Activated CD4-positive, alpha-beta T cell treated with anti-CD3 and anti-CD28 coated beads, Interleukin-2, amount 10 ng/mL, durations not matched to agents 24 days and 14 days (primary cell): ENCODE data around the gene UBAP1L. TPM values are rescaled to one million over a fixed set of nuclear protein-coding genes. Genes with fewer than 3 reads are reported as not detected.
"Not testable (repeated sequence)": the region's sequence is repeated elsewhere in the genome, so short reads cannot be mapped to it uniquely, and the experiment has no call there.

ENCODE experiments used
- DNase-seq: peaks from one replicate; pipeline ENCODE4 v3.0.0; 2022
- H3K27ac Mint-ChIP-seq: one replicate; pipeline ENCODE4 v1.8.0; 2022; ENCODE audit warnings: mild to moderate bottlenecking, mixed read lengths
- H3K27me3 Mint-ChIP-seq: one replicate; pipeline ENCODE4 v1.8.0; 2022; ENCODE audit warnings: mixed read lengths
- H3K36me3 Mint-ChIP-seq: one replicate; pipeline ENCODE4 v1.8.0; 2022; ENCODE audit warnings: low read depth, mild to moderate bottlenecking, mixed read lengths
- H3K4me1 Mint-ChIP-seq: one replicate; pipeline ENCODE4 v1.8.0; 2021; ENCODE audit warnings: mixed read lengths
- H3K4me3 Mint-ChIP-seq: one replicate; pipeline ENCODE4 v1.8.0; 2022; ENCODE audit warnings: mild to moderate bottlenecking, moderate library complexity, mixed read lengths
- H3K9me3 Mint-ChIP-seq: one replicate; pipeline ENCODE4 v1.8.0; 2021; ENCODE audit warnings: mixed read lengths
- intact Hi-C: fragments of 100-400 bp; cut with micrococcal nuclease; formaldehyde crosslinking; loops from one replicate; pipeline ENCODE4 v1.15.1; 2023
- total RNA-seq: library from RNA; stranded (reverse); gene quantifications from 2 replicates; pipeline ENCODE4 v1.2.3, GENCODE V29; 2022

Gene UBAP1L
- total RNA-seq, 1 donor from 2014 or later, result 6.6 TPM

- H3K27me3 Mint-ChIP-seq, result peaks cover 4% of the 10 kb centered on the region
- peaks cover 13% of the 10 kb centered on the region for H3K4me1 Mint-ChIP-seq
- H3K4me3 Mint-ChIP-seq, result no peak within 1 kb of the TSS
- H3K9me3 Mint-ChIP-seq, result no peaks in the 10 kb centered on the region
- intact Hi-C loops, result loop anchor here (10.0 kb wide), 1 partner anchor 90 kb away; the partner anchor contains the start of gene PDCD7
- no peak for DNase-seq
- no peaks in the 10 kb centered on the region for H3K36me3 Mint-ChIP-seq
- no peak within 1 kb of the TSS for H3K27ac Mint-ChIP-seq
Observed at GRCh38 chr15:65044724-65045481, 70.1 kb downstream of the UBAP1L start, which contains the start of gene SLC51B. Gene SLC51B (plus strand): TSS chr15:65045387. CDS start chr15:65050005, 4,618 bp downstream.

DNA sequence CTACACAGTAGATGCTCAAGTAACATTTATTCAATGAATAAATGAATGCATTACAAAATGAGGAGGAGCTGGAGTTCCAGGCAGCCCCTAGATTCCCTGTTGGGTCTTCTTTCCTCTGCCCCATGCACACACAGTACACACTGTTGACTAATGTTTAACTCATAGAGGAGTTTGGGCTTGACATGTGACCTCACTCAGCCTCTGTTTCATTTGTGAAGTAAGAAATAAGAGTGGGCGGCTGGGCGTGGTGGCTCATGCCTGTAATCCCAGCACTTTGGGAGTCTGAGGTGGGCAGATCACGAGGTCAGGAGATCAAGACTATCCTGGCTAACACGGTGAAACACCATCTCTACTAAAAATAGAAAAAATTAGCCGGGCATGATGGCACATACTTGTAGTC, 70.8 kb downstream of the UBAP1L start:
- H3K27me3 Mint-ChIP-seq, H3K36me3 Mint-ChIP-seq, DNase-seq, H3K4me1 Mint-ChIP-seq, H3K9me3 Mint-ChIP-seq, H3K4me3 Mint-ChIP-seq, H3K27ac Mint-ChIP-seq: not testable (repeated sequence)
- intact Hi-C loops, result loop anchor here (10.0 kb wide), 1 partner anchor 91 kb away; the partner anchor contains the start of gene PDCD7

GRCh38 chr15:65042776-65043327, 72.1 kb downstream of the UBAP1L start:
- peaks cover 6% of the 10 kb centered on the region for H3K4me1 Mint-ChIP-seq
- no peaks in the 10 kb centered on the region for H3K9me3 Mint-ChIP-seq
- no peak overlapping the region for H3K4me3 Mint-ChIP-seq
- H3K27me3 Mint-ChIP-seq, result no peaks in the 10 kb centered on the region
- intact Hi-C loops, result loop anchor here (10.0 kb wide), 1 partner anchor 92 kb away; the partner anchor contains the start of gene PDCD7
- H3K27ac Mint-ChIP-seq, result no peak overlapping the region
- DNase-seq, result no peak
- H3K36me3 Mint-ChIP-seq, result no peaks in the 10 kb centered on the region

Other genes with a start within 250 kb of the UBAP1L start
- 1.4 and 1.8 TPM in 2 replicates for gene ANKDD1A, start 203.3 kb downstream of the UBAP1L start, total RNA-seq
- gene SPG21, start 125.3 kb downstream of the UBAP1L start, total RNA-seq, result 70.4 and 76.2 TPM in 2 replicates
- 19.4 and 21.6 TPM in 2 replicates for gene MTFMT, start 85.6 kb downstream of the UBAP1L start, total RNA-seq
- gene SLC51B, start 69.8 kb downstream of the UBAP1L start, total RNA-seq, result not detected in 2 replicates
- not detected in 2 replicates for gene RASL12, start 47.2 kb downstream of the UBAP1L start, total RNA-seq
- gene KBTBD13, start 38.5 kb downstream of the UBAP1L start, total RNA-seq, result not detected in 2 replicates
- 59.9 and 60.1 TPM in 2 replicates for gene PDCD7, start 18.6 kb upstream of the UBAP1L start, total RNA-seq
- 62.8 and 63.5 TPM in 2 replicates for gene CLPX, start 70.1 kb upstream of the UBAP1L start, total RNA-seq
- gene CILP, start 96.3 kb upstream of the UBAP1L start, total RNA-seq, result 0.02 TPM in 2 replicates
- 11.7 TPM in 2 replicates for gene PARP16, start 171.7 kb upstream of the UBAP1L start, total RNA-seq
- gene RNU5A-1, start 180.9 kb upstream of the UBAP1L start, total RNA-seq, result not detected in 2 replicates
- gene RNU5B-1, start 189.5 kb upstream of the UBAP1L start, total RNA-seq, result not detected in 2 replicates